Activated naive CD8-positive, alpha-beta T cell treated with anti-CD3 and anti-CD28 coated beads, Interleukin-2, amount 50 U/mL, for 16 hours (primary cell): ENCODE measurements around the gene USP24.

ENCODE experiments used
- DNase-seq: peaks from one replicate; pipeline ENCODE4 v3.0.0-alpha.2; 2020; ENCODE audit warnings: low read depth, low spot score

Gene USP24

DNA sequence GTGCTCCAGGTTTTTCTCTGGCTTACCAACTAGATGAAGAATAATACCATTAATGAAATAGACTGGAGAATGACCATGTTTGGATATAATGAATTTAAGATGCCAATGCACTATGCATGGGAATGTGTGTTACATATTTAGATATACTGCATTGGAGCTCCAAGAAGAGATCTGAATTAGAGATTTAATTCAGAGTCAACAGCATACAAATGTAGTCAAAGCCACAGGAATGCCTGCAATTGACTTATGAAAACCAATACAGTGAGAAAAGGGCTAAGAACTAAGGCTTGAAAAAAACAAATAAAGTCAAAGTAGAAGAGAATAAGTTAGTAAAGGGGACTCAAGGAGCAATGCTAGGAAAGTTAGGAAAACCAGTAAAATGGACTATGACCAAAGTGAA lies 59.1 kb downstream of the USP24 start:
- no peak for DNase-seq

- DNase-seq, result no peak
Measured at GRCh38 chr1:55155522-55155921, 59.6 kb downstream of the USP24 start.

- DNase-seq, result no peak
Measured at GRCh38 chr1:55154616-55155015, 60.5 kb downstream of the USP24 start.

DNA sequence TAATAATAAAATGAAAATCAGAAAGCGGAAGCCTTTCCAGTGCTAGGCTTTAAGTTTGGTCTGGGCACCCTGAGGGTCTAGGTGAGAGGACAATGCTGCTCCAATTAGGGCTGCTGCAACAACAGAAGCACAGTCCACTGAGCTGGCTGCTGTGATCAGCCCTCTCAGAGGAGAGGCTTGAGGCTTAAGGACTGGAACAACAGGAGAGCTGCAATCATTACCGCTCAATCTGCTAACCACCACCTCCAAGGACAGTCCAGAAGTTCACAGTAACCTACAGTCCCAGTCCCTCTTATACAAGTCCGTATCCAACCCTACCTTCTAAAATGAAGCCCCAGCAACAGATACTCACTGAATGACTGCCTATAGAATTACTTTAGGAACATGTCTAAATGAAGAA lies 62.1 kb downstream of the USP24 start:
- DNase-seq, result no peak

GRCh38 chr1:55150880-55151588 lies 64.1 kb downstream of the USP24 start:
- DNase-seq, result no peak

DNA sequence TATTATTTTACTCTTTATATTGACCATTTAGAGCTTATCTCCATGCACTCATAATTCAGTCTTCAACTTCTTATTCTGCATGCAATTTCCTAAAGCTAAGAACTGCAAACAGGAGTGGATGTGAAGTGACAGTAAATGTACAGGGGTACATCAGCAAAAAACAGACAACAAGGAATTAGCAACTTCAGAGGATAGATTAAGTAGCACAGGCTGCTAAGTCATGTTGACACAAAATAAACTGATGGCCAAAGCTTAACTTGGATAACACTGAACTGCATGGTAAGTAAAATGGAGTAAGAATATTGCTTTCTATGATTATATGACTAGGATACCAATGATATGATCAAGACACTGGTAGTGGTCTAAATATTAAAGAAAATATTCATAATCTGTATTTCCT lies 66.5 kb downstream of the USP24 start:
- no peak for DNase-seq

DNA sequence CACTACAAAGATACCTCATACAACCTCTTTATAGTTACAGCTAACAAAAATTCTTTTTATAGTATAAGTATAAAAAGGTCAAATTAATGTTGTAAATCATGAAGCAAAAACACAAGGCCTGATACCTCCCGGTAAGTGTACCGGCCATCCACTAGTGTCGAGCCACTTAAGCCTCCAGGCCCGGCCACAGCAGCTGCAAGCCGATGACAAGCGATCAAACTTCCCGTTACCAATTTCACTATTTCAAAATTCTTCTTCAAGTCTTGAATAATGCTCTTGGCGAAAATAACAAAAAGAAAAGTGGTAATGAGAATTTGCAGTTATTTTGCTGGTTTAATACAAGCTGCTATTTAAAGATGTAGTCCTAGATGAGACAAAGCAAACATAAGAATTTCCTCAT lies 67.6 kb downstream of the USP24 start:
- DNase-seq, result no peak

DNA sequence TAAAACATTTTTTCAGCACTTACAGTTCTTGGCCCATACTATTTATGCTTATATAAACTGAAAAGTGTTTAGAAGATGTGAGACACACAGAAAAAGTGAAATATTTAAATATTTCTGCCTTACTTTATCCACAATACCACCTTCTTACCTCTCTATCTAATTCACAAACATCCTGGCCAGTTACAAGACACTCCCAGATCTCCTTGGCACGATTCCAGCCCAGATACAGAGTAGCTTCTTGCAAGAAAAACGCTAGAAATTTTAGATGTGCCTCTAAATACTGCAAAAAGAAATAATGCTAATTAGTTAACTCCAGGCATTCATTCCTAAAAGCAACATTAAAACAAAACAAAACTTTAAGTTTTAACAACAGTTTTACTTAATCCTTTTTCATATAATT lies 68.4 kb downstream of the USP24 start:
- DNase-seq, result no peak

DNA sequence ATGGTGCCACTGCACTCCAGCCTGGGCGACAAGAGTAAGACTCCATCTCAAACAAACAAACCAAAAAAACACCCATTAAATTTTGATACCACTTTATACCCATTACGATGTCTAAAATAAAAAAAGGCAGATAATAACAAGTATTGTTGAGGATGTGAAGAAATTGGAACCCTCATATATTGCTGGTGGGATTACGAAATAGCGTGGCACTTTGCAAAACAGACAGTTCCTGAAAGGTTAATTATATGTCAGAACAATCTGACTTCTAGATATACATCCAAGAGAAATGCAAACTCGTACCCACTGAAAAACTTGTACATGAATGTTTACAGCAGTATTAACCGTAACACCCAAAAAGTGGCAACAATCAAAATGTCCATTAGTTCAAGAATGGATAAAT lies 70.3 kb downstream of the USP24 start:
- DNase-seq, result no peak

GRCh38 chr1:55143684-55144083 lies 71.5 kb downstream of the USP24 start:
- no peak for DNase-seq

GRCh38 chr1:55141295-55141893 lies 73.8 kb downstream of the USP24 start:
- no peak for DNase-seq

DNA sequence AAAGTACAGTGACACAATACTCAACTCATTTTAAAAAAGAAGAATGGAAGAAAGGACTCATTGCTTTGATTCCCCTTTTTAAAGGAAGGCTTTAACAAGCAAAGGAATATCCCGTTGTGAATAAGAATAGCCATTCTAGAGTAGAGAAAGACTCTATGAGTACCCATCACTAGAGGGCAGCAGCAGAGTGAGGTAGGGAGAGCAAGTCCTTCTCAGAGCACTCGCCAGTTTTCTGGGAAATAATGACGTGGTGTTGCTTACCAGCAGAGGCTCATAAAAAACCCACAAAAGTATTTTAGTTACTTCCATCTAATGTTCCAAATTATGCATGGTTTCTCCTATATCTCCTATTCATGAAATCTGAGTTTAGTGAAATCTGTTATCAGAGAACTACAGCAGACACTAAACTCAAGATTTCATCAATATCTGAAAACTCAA lies 74.6 kb downstream of the USP24 start:
- peak; percentile 43 for DNase-seq

DNA sequence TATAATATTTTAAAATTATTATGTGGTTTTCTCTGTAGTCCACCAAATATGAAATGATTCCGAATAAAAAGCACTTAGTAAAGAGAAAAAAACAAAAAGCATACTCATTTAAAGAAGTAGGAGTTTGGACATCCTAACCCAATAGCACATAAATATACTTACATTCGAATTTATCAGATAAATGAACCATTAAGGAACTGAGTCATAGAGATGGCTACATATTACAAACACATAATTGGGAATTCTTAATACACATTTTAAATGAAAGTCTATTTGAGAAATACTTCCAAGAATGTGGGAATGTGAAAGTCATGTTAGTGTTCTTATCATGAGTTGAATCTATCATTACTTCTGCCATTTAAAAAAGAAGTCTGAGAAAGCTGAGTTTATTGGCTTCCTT lies 75.0 kb downstream of the USP24 start:
- no peak for DNase-seq

DNA sequence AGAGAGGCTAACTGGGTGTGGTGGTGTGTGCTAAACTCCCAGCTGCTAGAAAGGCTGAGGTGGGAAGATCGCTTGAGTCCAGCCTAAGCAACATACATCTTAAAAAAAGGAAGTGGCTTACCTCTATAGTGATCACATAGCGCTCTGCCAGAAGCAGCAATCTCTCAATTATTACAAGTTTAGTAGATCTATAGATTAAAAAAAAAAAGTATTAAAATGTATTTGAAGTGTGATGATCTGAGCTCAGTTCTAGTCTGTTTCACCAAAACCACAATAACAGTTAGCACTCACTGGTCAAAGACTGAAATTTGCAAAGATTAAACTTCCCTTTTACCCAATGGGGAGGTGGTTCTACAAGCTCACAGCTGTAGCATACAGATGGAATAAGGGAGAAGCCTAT lies 76.3 kb downstream of the USP24 start:
- DNase-seq, result no peak

- DNase-seq, result no peak
Measured at GRCh38 chr1:55134152-55134808, 80.9 kb downstream of the USP24 start.

DNA sequence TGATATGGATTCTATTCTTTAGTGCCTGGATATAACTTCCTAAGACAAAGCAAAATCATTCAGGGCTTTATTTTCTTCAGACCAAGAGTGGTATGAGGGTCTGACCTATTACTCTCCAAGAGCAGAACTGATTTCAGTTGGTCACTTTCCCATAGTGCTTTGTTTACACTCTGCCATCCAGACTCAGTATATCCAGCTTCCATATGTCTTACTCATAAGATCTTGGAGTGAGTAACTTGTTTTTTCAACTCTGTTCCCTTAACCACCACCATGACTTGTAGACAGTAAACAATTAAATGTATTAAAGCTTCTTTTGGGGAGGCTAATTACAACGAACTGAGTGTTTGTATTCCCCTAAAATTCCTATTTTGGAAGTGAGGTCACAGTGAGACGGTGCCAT lies 83.4 kb downstream of the USP24 start:
- DNase-seq, result no peak

GRCh38 chr1:55131218-55131617 lies 83.9 kb downstream of the USP24 start:
- DNase-seq, result no peak

DNA sequence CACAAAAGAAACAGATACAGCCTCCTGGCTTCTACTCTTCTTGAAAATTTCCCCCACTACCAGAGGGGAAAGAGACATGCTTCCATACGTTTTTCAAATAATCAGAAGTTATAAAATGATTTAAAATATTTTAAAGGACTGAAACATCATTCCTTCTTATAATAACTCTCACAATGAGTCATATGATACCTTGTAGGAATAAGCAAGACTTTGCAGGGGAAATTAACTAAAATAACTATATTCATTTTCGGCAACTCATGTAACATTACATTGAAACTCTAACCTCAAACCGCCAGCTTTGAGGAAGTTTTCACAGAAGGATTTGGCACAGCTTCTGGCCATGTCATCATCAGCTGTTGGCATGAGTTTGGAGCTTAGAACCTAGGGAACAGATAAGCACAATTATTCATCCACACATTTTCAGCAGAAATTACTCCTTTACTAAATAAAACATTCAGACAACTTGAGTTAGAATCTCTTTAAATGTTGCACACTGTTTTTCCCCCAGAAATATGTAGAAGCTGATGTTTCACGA lies 85.9 kb downstream of the USP24 start:
- no peak for DNase-seq

DNA sequence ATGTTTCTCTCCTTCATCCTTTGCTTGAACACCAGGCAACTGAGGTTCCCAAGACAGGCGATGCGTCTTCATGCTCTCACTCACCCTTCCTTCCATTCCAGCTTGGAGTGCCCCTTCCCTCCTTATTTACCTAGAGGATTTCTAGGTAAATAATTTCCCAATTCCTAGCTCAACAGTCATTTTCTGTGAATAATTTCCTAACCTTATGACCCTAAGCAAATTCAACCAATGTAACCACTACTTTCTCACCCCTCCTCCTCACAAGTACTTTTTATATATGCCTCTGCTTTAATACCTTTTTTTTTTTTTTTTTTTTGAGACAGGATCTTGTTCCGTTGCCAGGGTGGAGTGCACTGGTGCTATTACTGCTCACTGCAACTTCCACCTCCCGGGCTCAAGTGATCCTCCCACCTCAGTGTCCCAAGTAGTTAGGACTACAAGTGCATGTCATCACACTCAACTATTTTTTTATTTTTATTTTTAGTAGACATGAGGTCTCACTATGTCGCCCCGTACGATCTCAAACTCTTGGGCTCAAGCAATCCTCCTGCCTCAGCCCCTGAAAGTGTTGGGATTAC lies 86.7 kb downstream of the USP24 start:
- DNase-seq, result no peak

DNA sequence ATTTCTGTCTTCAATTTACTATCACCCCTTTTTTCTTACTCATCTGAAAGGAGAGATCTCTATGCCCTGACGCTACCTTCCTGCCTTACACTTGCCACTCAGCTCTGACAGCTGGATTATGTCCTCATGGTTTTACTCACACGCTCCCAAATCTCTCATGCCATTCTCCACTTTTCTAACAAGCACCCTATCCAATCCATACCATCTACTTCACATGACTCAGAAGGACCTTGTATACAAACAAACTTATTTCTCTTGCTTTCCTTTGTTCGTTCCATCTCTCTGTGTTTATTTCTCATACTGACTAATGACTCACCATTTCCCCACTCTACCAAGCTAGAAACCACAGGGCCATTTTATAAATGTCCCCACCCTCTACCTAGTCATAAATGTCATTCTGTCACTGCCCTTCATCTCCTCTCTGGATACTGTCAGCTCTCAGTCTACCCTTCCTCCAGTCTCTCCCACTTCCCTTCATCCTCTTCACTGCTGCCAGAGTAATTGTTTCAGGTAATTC lies 87.3 kb downstream of the USP24 start:
- no peak for DNase-seq

DNA sequence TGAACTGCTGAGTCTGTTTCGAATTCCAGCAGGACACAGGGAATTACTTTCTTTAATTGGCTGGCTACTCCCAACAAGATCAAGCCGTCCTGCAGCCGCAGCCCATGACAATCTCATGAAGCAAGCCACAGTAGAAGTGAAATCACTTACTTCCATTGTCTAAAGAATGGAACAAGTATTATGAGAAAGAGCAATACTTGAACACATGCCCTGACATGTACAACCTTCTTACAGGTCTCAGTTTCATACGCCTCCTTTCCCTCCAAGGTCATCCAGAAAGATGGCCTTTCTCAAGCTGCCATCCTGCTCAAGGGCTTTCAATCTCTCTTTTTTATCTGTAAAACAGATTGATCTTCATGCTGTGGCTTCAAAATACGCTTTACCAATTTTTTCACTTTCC lies 90.7 kb downstream of the USP24 start:
- DNase-seq, result no peak

DNA sequence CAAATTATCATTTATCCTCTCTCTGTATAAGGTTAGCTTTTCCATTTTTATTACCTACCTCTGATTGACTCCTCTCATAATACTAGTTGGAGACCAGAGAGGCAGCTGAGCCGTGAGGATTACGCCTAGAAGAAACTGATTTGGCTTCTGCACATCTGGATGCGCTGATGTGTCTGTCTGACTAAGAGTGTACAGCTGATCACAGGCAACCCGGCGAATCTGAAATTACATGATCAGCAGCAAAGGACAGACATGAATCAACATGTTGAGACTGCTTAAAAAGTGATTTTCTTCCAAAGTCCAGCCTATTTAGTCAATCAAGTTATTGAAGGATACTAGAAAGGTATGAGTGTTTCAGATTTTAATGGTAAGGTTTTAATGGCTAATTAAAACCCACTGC lies 94.6 kb downstream of the USP24 start:
- DNase-seq, result no peak
